Peyer's patch (tissue), 4 donors: ENCODE data around the gene CLIC1.

Source experiments
- POLR2A ChIP-seq, 2 donors: fragments of 450-650 bp; IDR thresholded peaks; one replicate each; pipeline ENCODE4 v1.5.1; 2017; ENCODE audit warnings: antibody characterized with exemption in 2 of 2, mild to moderate bottlenecking in 2 of 2, moderate library complexity in 2 of 2
- TF ChIP-seq, protein P1 (sequence below), 6 experiments: fragments of 450-650 bp in 4 of 6; fragments of 200-600 bp in 2 of 6; sonication (generic) in 1 of 6; IDR thresholded peaks; one replicate each; pipeline ENCODE4 v1.5.1; 2017 to 2019; ENCODE audit warnings: antibody characterized with exemption in 6 of 6, mild to moderate bottlenecking in 3 of 6, moderate library complexity in 1 of 6

GRCh38 chr6:31715022-31715958, 21.0 kb downstream of the CLIC1 start, which contains the start of gene LY6G6D:
- TF ChIP-seq, protein P1, sequence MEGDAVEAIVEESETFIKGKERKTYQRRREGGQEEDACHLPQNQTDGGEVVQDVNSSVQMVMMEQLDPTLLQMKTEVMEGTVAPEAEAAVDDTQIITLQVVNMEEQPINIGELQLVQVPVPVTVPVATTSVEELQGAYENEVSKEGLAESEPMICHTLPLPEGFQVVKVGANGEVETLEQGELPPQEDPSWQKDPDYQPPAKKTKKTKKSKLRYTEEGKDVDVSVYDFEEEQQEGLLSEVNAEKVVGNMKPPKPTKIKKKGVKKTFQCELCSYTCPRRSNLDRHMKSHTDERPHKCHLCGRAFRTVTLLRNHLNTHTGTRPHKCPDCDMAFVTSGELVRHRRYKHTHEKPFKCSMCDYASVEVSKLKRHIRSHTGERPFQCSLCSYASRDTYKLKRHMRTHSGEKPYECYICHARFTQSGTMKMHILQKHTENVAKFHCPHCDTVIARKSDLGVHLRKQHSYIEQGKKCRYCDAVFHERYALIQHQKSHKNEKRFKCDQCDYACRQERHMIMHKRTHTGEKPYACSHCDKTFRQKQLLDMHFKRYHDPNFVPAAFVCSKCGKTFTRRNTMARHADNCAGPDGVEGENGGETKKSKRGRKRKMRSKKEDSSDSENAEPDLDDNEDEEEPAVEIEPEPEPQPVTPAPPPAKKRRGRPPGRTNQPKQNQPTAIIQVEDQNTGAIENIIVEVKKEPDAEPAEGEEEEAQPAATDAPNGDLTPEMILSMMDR (IDR thresholded peaks at IDR 0.05), result no peak
- no peak for TF ChIP-seq POLR2A (IDR thresholded peaks at IDR 0.05)
